ENCODE data around the gene SERPINB6. TPM values are rescaled to one million over a fixed set of nuclear protein-coding genes. Genes with fewer than 3 reads are reported as not detected.

SERPINB6 gene
- total and polyA plus RNA-seq, 9 of the 15 experiments (the other 6 are each of a cell fraction or from before 2014, with no cell fraction given): 86.6 to 211 (median 143) TPM

GRCh38 chr6:2969549-2969948 is 1.8 kb downstream of the SERPINB6 start (continued):
- no peak for TF ChIP-seq PHF8 (IDR thresholded peaks at IDR 0.05; ENCODE audit: borderline replicate concordance, low read length)
- no peak for TF ChIP-seq POU5F1 (IDR thresholded peaks at IDR 0.05; ENCODE audit: borderline replicate concordance, low read depth, low read length, partially characterized antibody)
- TF ChIP-seq HDAC1 (IDR thresholded peaks at IDR 0.05): peak in 1 of 2 experiments; percentile 23; a peak in 2 of 4 replicates
- TF ChIP-seq E2F3 (CRISPR knock-in tag; IDR thresholded peaks at IDR 0.05): no peak
- TF ChIP-seq, protein P1, sequence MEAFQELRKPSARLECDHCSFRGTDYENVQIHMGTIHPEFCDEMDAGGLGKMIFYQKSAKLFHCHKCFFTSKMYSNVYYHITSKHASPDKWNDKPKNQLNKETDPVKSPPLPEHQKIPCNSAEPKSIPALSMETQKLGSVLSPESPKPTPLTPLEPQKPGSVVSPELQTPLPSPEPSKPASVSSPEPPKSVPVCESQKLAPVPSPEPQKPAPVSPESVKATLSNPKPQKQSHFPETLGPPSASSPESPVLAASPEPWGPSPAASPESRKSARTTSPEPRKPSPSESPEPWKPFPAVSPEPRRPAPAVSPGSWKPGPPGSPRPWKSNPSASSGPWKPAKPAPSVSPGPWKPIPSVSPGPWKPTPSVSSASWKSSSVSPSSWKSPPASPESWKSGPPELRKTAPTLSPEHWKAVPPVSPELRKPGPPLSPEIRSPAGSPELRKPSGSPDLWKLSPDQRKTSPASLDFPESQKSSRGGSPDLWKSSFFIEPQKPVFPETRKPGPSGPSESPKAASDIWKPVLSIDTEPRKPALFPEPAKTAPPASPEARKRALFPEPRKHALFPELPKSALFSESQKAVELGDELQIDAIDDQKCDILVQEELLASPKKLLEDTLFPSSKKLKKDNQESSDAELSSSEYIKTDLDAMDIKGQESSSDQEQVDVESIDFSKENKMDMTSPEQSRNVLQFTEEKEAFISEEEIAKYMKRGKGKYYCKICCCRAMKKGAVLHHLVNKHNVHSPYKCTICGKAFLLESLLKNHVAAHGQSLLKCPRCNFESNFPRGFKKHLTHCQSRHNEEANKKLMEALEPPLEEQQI (IDR thresholded peaks at IDR 0.05): no peak
- TF ChIP-seq SNAPC5 (CRISPR knock-in tag; IDR thresholded peaks at IDR 0.05): no peak
- TF ChIP-seq RUNX1 (IDR thresholded peaks at IDR 0.05; ENCODE audit: low read depth): no peak
- no peak for TF ChIP-seq HNRNPLL (IDR thresholded peaks at IDR 0.05; ENCODE audit: low read depth, low read length, poor library complexity, severe bottlenecking)
- TF ChIP-seq ZNF507 (tag; conservative IDR thresholded peaks at IDR 0.05): no peak
- TF ChIP-seq NFXL1 (CRISPR knock-in tag; IDR thresholded peaks at IDR 0.05): no peak
- no peak for TF ChIP-seq SIN3A (IDR thresholded peaks at IDR 0.05; ENCODE audit: borderline replicate concordance in 2 of 2, control insufficient read depth in 1 of 2, low read depth in 2 of 2, low read length in 2 of 2)
- TF ChIP-seq ZFP30 (CRISPR knock-in tag; IDR thresholded peaks at IDR 0.05; ENCODE audit: borderline replicate concordance): no peak
- no peak for TF ChIP-seq CREB1 (IDR thresholded peaks at IDR 0.05)
- no peak for TF ChIP-seq CREB1 (CRISPR knock-in tag; IDR thresholded peaks at IDR 0.05)
- TF ChIP-seq IRF2 (CRISPR knock-in tag; IDR thresholded peaks at IDR 0.05): no peak
- no peak for TF ChIP-seq ZFP36 (IDR thresholded peaks at IDR 0.05; ENCODE audit: low read depth, low read length, partially characterized antibody)
- TF ChIP-seq ARHGAP35 (IDR thresholded peaks at IDR 0.05; ENCODE audit: partially characterized antibody): peak; percentile 76
- 0 out of 4 replicates have a peak, but pooled peaks of 1 of the 2 experiments have one; percentile 24 for TF ChIP-seq KDM1A (IDR thresholded peaks at IDR 0.05)
- no peak for TF ChIP-seq ZKSCAN1 (IDR thresholded peaks at IDR 0.05; ENCODE audit: low read depth, low read length)
- TF ChIP-seq, protein P2, sequence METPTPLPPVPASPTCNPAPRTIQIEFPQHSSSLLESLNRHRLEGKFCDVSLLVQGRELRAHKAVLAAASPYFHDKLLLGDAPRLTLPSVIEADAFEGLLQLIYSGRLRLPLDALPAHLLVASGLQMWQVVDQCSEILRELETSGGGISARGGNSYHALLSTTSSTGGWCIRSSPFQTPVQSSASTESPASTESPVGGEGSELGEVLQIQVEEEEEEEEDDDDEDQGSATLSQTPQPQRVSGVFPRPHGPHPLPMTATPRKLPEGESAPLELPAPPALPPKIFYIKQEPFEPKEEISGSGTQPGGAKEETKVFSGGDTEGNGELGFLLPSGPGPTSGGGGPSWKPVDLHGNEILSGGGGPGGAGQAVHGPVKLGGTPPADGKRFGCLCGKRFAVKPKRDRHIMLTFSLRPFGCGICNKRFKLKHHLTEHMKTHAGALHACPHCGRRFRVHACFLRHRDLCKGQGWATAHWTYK (CRISPR knock-in tag; IDR thresholded peaks at IDR 0.05): no peak
- TF ChIP-seq MYNN (IDR thresholded peaks at IDR 0.05): no peak
- TF ChIP-seq MYNN (CRISPR knock-in tag; IDR thresholded peaks at IDR 0.05): no peak
- no peak for TF ChIP-seq ZNF408 (CRISPR knock-in tag; IDR thresholded peaks at IDR 0.05; ENCODE audit: low read depth)
- TF ChIP-seq EZH2 (IDR thresholded peaks at IDR 0.05; ENCODE audit: borderline replicate concordance, low read depth, low read length): no peak
- TF ChIP-seq ATF4 (CRISPR knock-in tag; IDR thresholded peaks at IDR 0.05): no peak
- TF ChIP-seq SREBF1 (IDR thresholded peaks at IDR 0.05; ENCODE audit: borderline replicate concordance, low read depth, low read length): no peak
- TF ChIP-seq ZNF76 (CRISPR knock-in tag; IDR thresholded peaks at IDR 0.05; ENCODE audit: borderline replicate concordance): no peak
- TF ChIP-seq MCM3 (IDR thresholded peaks at IDR 0.05): no peak

Measured in K562 (cell line).